ENCODE results near the gene LOC128125822.

The LOC128125822 gene

DNA sequence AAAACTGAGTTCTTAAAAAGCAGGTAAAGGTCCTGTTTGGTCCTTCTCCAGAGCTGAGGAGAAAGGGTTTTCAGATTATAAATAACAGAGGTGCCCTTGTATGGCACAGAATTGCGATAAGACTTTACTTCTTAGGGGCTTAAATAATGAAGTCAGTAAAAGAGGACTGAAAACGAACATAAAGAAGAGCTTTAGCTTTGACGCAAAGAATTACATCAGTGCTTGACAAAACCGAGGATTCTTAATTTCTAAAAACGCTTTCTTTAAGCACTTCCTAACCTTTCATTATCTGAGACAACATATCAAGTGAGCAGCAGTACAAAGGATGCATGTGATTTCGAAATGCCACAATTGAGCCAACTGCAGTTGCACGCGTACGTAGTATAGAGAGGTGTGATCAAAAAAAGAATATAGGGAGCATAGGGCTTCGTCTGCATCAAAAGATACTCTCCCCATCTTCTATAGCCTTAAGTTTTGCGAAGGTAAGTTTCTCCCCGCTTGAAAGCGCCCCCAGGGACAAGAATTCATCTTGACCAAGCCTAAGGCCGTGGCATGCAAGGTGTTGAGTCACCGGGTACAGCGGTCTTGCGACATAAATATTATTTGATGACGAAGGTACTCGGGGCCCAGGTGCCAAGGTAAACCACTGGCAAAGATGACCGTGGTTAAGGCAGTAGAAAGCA, 778 bp upstream of the LOC128125822 start:
- Histone ChIP-seq H3K9me3 (replicated peaks; ENCODE audit: control insufficient read depth, insufficient read depth, low read length) (no peaks in the 10 kb centered on the region), H3K27ac (ENCODE audit: insufficient read depth, low read depth, low read length) (peak overlapping the region; percentile 61), H3K27me3 (ENCODE audit: control insufficient read depth in 2 of 2, insufficient read depth in 2 of 2, low read length in 2 of 2) (peaks cover 8 to 11% of the 10 kb centered on the region in 2 experiments), H2AFZ (ENCODE audit: low read depth, low read length) (peak overlapping the region; percentile 89), H3K4me2 (ENCODE audit: insufficient read depth, low read length) (peak overlapping the region; percentile 66), H3K4me3 (replicated peaks in 1 of 3; ENCODE audit: insufficient read depth in 1 of 3, low read depth in 1 of 3, low read length in 3 of 3) (peak overlapping the region; percentile 9 to 64 (median 46)), H3K4me1 (ENCODE audit: control insufficient read depth, extremely low read depth, insufficient read depth, low read length) (peaks cover 18% of the 10 kb centered on the region), H3K9me1 (replicated peaks; ENCODE audit: control insufficient read depth, extremely low read depth, insufficient read depth, low read length) (no peaks in the 10 kb centered on the region), H3K79me2 (ENCODE audit: control insufficient read depth, insufficient read depth, low read length) (peaks cover 40% of the 10 kb centered on the region), H3K9ac (replicated peaks; ENCODE audit: extremely low read depth, insufficient read depth, low read length) (peak overlapping the region; percentile 79), H3K36me3 (ENCODE audit: control insufficient read depth in 2 of 2, extremely low read depth in 1 of 2, insufficient read depth in 2 of 2, low read length in 2 of 2) (no peaks in the 10 kb centered on the region), H4K20me1 (replicated peaks; ENCODE audit: control insufficient read depth, extremely low read depth, insufficient read depth, low read length) (peaks cover 4% of the 10 kb centered on the region)
- ChIA-PET POLR2A (no interaction called here), CTCF (interaction anchor here (1.0 kb wide), 1 partner anchor 13 kb away, joined by 3 read pairs; no protein-coding TSS in a partner anchor)
- FAIRE-seq (peak; percentile 4), DNase-seq (ENCODE audit: low read depth, low spot score) (no peak)
- BruUV-seq (replicated peaks): TSS peak; percentile 30
- dilution Hi-C loops (cut with MboI; ENCODE audit: extremely low pct_ligation_motif_present, low sequenced_read_pairs) (no loop called here), intact Hi-C loops (cut with micrococcal nuclease) (loop anchor here (1.0 to 5.0 kb wide), 3 partner anchors 65 to 264 kb away; no protein-coding TSS in a partner anchor)
- TF ChIP-seq FOS (IDR thresholded peaks at IDR 0.05; ENCODE audit: borderline replicate concordance, insufficient read depth, low read length) (no peak), POLR2A (IDR thresholded peaks at IDR 0.05; ENCODE audit: low read depth, low read length) (no peak), EZH2 (IDR thresholded peaks at IDR 0.05; ENCODE audit: borderline replicate concordance, low read depth, low read length, severe bottlenecking) (no peak), POLR2AphosphoS5 (IDR thresholded peaks at IDR 0.05; ENCODE audit: insufficient read depth, low read depth, low read length) (no peak), JUN (IDR thresholded peaks at IDR 0.05; ENCODE audit: borderline replicate concordance, insufficient read depth, insufficient read length, low read depth) (no peak)
- TF ChIP-seq, protein P1, sequence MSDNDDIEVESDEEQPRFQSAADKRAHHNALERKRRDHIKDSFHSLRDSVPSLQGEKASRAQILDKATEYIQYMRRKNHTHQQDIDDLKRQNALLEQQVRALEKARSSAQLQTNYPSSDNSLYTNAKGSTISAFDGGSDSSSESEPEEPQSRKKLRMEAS (IDR thresholded peaks at IDR 0.05; ENCODE audit: insufficient read depth, insufficient read length): no peak
- TF ChIP-seq, protein P2, sequence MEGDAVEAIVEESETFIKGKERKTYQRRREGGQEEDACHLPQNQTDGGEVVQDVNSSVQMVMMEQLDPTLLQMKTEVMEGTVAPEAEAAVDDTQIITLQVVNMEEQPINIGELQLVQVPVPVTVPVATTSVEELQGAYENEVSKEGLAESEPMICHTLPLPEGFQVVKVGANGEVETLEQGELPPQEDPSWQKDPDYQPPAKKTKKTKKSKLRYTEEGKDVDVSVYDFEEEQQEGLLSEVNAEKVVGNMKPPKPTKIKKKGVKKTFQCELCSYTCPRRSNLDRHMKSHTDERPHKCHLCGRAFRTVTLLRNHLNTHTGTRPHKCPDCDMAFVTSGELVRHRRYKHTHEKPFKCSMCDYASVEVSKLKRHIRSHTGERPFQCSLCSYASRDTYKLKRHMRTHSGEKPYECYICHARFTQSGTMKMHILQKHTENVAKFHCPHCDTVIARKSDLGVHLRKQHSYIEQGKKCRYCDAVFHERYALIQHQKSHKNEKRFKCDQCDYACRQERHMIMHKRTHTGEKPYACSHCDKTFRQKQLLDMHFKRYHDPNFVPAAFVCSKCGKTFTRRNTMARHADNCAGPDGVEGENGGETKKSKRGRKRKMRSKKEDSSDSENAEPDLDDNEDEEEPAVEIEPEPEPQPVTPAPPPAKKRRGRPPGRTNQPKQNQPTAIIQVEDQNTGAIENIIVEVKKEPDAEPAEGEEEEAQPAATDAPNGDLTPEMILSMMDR (IDR thresholded peaks at IDR 0.05; ENCODE audit: extremely low read depth in 1 of 2, insufficient read depth in 1 of 2, low read depth in 1 of 2, low read length in 2 of 2): no peak

Data from endothelial cell of umbilical vein (primary cell).